ENCODE results near the gene GRIP2.

The GRIP2 gene

DNA sequence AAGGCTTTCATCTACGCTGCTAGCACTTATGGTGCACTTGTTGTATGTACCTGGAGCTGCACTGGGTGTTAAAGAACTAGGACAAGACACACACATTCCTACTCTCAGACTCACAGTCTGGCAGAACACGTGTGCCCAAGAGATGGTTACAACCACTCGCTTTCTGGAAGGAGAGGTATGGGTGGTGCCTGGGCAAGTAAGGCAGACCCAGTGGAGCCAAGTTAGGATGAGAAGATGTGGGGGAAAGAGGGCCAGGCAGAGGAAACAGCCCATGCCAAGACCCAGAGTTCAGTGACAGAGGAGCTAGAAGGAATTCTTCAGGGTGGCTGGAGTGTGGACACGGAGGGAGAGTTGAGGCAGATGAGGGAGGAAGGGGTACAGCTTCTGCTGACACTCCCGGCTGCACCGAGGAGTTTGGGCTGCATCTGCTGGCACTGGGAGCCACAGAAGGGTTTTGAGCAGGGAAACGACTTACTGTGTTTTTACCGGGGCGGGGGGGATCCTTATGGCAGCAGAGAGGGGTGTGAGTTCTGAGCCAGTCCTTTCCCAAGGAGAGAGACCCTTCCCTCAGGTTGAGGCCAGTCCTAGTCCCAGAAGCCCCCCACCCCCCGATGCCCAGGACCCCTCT lies 59.0 kb downstream of the GRIP2 start:
- no peak for DNase-seq

DNA sequence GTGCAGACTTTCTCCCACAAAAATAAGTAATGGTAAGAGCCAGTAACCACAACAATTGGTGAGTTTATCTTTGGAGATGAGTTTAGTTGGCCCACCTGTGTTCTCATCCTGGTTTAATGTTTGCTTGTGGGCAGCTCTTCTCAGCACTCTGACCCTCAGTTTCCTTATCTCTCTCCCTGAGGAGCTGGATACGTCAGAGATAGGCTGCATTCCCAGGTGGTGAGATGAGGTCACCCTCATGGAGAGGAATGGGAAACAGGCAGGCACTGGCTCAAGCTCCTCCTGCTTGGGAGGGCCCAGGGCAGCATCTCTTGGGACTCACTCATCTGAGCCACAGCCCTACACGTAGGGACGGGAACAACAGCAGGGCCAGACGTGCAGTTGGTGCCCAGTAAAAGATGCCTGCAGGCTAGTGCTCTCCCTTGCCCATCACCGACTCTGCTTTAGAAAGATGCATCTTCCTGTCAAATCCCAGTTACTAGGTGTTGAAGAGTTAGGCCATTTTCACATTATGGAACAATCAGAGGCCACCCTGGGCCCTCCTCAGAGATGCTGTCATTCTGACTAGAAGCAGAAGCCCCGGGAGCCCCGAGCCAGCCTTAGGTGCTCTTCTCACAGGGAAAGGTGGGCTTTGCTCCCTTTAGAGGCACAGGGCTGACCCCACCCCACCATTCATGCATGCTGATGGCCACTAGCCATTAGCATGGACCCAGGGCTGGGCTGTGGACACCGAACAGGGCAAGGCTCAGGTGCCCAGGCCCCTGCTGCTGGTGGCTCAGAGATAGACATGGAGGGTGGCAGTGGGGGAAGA lies 59.7 kb downstream of the GRIP2 start:
- no peak for DNase-seq

DNA sequence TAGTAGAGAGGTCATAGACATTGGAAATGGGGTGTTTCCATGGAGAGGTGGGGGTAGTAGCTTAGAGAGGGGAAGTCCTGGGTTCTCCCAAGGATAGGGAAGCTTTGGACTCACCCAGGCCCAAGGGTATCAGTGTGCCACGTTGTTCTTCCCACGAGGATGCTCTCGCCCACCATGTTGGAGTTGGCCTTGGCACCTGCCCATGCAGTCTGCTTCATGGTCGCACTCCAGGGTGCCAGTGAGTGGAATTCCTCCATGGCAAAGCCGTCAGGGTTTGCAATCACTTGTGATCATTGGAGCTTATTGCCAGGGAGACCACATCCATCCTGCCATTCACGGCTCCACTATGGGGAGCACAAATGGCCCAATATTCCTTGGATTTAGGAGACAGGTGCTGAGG lies 60.6 kb downstream of the GRIP2 start:
- no peak for DNase-seq

DNA sequence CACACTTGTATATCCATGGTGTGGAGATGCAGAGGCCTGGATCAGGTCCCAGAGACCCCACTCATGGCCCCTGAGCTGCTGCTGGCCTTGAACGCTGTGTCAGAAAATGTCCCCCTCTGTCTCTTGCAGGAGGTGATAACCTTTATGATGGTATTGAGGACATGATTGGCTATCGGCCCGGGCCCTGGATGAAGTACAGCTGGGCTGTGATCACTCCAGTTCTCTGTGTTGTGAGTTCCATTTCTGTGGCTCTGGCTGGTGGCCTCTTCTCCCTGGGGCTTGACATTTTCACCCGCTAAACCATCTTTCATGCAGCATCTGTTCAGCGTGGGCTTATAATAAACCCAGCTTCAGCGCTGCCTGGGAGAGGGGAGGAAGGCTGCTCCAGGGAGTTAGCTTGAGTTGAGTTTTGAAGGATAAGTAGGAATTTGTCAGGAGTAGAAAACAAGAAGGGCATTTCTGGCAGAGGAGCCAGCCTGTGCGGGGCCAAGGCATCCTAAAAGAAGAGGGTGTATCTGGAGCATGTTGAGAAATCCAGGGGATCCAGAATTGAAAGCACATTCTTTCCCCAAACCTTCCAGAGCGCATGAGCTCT lies 61.1 kb downstream of the GRIP2 start:
- DNase-seq = no peak

DNA sequence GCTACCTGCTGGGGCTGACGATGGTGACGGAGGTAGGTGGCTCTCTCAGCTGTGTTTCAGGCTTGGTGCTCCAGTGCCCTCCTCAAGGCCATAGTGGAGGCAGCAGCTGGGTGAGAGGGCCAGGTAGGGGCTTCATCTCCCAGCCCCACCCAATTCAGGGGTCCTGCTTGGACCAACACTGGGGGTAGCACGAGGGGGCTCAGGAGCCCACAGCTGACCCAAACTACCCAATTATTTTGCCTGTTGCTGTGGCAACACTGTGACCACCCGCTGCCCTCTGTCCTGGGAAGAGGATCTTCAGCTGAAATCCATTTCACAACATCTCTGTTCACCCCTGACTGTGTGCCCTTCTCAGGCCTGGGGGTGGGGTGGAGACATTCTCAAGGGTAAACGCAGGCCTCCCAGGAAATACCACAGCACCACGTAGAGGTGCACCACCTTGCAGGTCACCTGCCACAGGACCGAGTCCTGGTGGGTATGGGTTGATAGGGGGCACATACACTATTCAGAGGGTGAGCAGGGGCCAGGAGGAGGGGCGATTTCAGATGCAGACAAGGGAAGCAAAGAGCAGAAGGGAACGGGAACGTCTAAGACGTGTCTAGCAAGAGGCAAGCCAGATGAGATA lies 62.7 kb downstream of the GRIP2 start:
- DNase-seq = no peak

DNA sequence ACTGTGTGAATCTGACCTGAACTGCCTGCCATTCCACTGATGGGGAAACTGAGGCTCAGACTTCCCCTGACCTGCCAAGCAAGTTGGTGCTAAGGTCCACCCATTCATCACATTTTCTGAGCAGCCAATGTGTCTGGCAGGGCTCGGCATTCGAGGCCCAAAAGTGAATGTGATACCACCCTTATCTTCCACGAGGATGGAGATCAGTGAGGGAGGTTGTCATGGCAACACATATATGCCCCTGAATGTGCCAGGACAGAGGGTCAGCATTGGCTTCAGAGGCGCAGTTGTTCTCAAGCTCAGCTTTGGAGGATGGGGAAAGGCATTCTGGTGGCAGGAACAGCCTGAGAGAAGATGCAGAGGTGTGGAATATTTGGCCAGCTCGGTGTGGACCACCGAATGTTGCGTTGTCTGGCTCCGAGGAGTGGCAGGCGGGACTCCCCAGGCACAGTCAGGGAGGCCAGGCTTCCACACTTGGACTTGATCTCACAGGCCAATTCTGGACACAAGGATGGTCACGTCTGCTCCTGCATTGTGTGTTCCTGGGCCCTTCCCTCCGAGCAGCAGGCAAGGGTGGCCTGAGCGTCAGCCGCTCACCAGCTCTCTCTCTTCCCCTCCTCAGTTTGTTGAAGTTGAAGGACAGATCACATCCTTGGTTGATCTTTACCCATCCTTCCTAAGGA lies 63.4 kb downstream of the GRIP2 start:
- DNase-seq = no peak

DNA sequence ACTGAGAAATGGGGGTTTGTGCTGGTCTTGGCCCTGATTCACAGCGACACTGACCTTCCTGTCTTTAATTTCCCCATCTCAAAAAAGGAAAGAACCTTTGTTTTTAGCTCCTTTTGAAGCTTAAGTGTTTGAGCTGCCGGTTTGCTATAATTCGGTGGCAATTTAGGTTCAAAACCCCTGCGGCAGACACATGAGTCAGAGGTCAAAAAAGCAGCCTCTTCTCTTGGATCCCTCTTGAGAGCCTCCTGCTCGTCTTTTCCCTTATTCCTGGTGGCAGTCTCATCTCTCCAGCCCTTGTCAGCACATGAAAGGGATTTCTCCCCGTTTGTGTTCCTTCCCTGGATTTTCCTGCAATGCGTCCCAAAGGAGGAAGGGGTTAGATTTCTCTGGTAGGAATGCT lies 64.5 kb downstream of the GRIP2 start:
- DNase-seq = no peak

DNA sequence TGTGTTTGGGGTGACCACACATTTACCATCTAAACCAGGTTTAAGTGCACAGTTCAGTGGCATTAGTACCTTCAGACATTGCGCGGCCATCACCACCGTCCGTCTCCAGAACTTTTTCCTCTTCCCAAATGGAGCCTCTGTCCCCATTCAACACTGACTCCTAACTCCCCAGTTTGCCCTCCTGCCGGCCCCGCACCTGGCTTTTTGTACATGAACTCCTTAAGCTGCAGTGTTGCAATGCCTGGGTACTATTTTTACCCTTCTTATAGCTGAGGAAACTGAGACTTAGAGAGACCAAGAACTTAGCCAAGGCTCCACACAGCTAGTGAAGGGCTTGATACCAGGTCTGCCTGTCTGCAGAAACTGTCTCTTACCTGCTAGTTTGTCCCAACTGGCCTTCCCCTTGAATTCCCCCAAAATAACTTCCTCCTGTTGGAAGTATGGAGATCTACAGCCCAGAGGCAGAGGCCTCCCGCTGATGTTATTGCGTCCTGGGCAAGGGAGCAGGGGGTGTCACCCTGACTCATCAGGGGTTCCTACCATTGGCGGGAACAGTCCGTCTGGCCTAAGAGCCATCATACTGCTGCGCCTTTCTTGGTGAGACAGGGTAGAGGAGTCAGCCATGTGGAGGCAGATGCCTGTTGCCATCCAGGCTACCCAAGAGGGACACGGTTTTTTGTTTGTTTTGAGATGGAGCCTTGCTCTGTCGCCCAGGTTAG lies 65.6 kb downstream of the GRIP2 start:
- DNase-seq = no peak

DNA sequence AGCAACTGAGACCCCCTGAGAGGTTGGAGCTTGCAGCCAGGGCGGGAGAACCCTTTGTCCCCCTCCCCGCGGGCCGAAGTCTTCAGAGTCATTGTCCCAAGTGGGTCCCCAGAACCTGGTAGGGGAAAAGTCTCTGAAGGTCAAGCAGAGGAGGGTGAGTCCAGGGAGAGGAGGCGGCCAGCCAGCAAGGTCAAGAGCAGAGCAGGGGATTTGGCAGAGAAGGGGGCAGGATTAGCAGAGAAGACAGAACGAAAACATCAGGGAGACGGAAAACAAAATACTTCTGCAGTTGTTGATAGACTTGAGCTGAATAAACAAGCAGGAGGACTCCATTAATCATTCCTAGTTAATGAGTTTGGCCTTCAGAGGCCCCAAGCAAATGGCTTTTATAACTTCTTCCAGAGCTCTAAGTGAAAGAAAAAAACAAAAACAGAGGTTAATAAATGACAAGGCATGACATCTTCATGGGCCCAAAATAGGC lies 66.7 kb downstream of the GRIP2 start:
- DNase-seq = no peak

DNA sequence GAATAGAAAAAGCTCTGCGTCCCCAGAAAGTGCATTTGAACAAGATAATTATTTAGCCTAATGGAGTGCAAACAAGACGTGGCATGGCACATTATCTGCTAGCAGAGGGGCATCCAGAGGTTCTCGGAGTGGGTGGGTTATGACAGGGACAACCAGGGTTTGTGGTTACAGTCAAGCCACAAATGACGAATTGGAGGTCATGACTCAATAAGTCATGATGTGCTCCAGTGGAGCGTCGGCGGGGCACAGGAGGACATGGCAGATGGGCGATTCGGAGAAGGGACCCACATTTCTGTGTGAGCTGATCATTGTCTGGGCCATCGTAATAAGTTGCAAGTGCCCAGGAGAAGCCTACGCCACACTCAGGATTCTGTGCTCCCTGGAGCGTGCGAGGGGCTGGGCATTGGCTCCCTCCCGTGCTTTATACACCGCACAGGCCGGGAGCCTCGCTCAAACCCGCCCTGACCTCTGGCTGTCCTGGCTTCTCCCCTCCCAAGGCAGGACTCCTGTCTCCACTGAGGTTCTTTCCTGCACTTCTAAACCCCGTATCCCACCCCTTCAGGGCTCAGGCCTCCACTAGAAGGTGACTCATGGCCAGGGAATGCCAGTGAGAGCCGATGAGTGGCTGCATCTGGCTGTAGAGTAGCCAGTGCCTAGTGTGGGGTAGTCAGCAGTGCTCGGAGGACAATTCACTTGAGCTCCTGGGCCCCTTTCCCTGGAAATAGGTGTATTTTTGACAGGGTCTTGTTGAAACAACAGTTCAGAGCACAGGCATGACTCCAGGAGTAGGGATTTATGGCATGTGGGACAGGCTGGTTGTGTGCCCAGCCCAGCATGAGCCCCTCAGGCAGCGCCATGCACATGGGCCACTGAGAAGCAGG lies 67.4 kb downstream of the GRIP2 start:
- DNase-seq = peak; percentile 10

DNA sequence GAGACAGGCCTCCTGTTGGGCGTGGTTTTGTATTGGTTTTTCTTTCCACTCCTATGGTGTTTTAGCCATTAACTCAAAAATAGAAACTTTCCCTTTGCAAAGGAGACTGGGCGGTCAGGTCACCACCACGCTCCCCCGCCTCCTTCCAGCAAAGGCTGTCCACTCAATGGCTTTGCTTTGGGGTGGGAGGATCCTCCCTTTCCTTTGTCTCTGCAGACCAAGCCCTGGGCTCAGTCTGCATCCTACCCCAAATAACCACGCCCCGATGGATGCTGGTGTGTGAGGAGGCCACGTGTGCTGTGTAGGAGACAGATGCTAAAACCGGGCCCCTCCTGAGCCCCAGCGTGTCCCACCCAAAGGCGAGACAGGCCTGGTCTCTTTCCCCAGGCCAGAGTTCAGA lies 68.5 kb downstream of the GRIP2 start:
- no peak for DNase-seq

DNA sequence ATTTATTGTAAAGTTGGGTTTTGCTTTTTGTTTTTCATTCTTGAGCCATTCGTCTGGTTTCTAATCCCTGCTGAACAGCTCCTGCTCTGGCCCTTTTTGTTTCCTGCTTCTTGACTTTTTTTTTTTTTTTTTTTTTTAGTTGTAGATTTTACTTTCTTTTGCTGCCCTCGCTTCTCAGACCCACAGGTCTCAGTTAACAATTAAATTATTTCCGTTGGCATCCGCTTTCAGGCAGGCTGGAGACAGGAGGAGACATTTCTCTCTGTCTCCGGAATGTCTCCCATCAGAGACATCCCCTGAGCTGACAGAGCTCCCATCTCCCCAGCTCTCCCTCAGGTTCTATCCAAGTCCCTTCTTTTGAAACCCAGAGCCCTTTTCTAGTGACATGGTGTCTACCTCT lies 69.1 kb downstream of the GRIP2 start:
- no peak for DNase-seq

DNA sequence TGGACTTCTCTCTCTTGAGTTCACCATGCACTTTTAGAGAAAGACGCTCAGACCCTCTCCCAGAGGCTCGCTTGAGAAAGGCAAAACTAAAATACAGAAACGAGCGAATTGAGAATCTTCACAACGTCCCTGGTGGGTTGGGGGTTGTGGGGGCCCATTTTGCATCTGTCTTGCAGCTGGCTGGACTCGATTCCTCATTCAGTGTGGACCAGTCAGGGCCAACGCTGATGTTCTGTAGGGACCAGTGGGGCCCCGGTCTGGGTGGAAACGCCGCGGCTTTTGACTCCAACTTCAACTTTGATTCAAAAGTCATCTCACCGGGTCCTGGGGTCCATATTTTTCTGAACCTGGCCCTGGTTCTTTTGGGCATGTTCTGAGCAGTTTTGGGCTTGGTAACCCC lies 69.7 kb downstream of the GRIP2 start:
- no peak for DNase-seq

DNA sequence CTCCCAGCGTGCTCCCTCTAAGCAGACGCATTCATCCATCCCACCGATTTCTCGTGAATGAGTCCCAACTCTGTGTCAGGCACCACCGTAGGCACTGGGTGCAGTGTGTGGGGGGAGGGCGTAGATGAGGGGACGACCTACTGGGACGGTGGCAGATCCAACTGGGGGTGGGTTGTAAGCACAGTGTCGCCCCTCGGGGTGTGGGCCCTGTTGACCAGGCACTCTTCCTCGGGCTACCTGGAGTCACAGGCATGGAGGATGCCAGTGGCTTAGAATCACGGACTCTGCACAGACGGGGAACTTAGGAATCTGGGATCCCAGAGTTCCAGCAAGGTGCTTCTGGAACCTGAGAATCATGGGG lies 71.5 kb downstream of the GRIP2 start:
- DNase-seq = no peak

DNA sequence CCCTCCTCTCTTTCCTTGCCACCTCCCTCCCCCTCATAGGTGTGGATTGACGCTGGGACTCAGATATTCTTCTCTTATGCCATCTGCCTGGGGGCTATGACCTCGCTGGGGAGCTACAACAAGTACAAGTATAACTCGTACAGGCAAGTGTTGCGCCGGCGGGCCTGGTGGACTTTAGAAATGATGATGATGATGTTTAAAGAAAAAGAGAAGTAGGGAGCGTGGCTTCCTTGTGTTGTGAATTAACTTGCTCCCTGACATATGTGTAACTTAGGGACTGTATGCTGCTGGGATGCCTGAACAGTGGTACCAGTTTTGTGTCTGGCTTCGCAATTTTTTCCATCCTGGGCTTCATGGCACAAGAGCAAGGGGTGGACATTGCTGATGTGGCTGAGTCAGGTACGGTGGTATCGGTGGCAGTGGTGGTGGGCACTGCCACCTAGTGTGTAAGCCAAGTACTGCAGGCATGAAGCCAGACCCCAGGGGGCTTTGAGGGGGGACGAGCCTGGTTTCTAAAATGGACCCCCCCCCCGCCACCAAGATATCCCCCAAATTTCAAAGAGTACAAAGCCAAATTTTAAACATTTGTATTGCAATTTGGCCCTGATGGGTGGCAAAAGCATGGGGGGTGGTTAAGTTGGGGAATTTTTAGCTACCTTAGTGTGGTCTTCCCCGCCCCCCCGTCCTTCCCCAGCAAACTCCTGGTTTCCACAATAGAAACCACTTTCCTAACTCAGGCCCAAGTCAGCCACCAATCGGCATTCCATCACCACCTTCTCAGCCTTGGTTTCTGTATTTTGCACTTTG lies 72.1 kb downstream of the GRIP2 start:
- DNase-seq = peak; percentile 49

DNA sequence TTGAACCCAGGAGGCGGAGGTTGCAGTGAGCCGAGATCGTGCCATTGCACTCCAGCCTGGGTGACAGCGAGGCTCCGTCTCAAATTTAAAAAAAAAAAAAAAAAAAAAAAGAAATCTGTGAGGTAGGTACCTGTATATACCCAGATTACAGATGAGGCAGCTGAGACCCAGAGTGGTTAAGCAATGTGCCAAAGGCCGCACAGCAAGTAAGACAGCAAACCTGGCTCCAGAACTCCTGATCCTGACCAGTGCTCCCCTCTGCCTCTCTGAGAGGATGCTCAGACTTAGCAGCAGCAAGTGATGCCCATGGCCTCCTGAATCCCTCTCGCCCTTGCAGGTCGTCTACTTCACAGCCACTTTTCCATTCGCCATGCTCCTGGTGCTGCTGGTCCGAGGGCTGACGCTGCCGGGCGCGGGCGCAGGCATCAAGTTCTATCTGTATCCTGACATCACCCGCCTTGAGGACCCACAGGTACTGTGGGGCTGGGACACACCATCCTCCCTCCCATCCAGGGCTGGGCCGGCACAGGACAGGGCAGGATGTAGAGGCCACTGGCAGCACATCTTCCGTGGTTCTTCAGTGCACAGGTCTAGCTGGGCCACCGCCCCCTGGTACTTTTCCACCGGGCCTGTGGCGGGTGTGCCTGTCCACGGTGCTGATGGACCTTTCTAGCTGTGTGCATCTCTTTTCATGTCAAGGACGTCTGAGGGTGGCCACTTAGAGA lies 73.8 kb downstream of the GRIP2 start:
- no peak for DNase-seq

DNA sequence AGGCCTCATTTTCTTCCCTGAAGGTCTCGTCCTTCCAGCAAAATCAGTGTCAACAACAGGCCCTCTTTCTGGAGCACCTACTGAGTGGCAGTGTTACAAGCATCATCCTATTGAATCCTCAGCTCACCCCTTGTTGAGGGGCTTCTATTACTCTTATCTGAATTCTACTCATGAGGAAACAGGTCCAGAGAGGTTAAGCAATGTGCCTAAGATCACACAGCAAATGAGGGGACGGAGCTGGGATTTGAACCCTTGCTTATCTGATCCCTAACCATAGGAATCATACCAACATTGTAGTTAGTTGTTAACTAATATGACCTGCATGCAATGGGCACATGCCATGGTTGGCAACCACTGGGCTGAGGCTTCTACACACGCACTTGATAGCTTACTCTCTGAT lies 74.7 kb downstream of the GRIP2 start:
- DNase-seq = no peak

DNA sequence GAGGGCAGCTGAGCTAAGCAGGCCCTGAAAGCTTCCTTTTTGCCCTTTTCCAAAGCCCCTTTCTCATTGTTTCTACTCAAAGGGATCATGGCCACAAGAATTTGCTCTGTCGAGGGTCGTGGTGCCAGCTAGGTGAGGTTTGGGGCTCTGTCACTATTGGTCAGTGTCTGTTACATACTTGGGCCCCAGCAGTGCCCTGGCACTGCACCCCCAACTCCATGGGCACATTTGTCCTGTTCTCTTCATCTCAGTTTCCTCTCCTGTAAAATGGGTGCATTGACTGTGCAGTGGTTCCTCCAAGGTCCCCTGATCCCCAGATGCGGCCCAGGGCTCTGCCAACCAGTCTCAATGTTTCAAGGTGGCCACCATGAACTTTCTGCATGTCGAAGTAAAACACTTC lies 75.6 kb downstream of the GRIP2 start:
- DNase-seq = no peak

DNA sequence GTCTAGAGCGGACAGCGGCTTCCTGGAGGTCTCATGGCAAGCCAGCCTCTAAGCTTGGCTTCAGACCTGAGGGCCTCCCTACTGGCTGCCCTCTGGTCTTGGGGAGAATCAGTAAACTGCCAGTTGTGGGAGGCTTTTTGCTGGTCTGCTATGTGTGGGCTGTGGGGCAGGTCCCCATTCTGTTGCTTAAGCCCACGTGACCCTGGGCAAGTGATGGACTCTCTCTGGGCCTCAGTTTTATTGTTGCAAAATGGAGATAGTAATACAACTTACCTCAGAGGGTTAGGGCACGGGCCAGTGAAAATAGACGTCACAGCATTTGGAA lies 76.0 kb downstream of the GRIP2 start:
- DNase-seq = no peak

Measured in hematopoietic multipotent progenitor cell treated with erythropoietin and hydrocortisone succinate and interleukin-3 and kit ligand, for 6 days (in vitro differentiated cells).